HepG2 (cell line): Measurements from ENCODE around the gene CORO1C. TPM values are rescaled to one million over a fixed set of nuclear protein-coding genes. Genes with fewer than 3 reads are reported as not detected.

Experiments
- GATAD2A ChIP-seq: IDR thresholded peaks from 2 replicates; pipeline ENCODE4 v1.6.1; 2016
- IRF1 ChIP-seq: sonication (generic); formaldehyde crosslinking; IDR thresholded peaks from 2 replicates; pipeline ENCODE4 v1.4.0; 2020; ENCODE audit warnings: low read depth, mild to moderate bottlenecking, missing genetic modification reagents
- KLF16 ChIP-seq, 2 experiments: sonication (generic) in 1 of 2; formaldehyde crosslinking in 1 of 2; IDR thresholded peaks; 2 replicates each; pipeline versions ENCODE4 v1.6.1 to v1.8.0; 2016 to 2023; ENCODE audit warnings: missing genetic modification reagents in 2 of 2, missing compliant biosample characterization in 1 of 2
- MYPOP ChIP-seq: sonication (generic); formaldehyde crosslinking; IDR thresholded peaks from 2 replicates; pipeline ENCODE4 v1.8.1; 2023; ENCODE audit warnings: mild to moderate bottlenecking, moderate library complexity, missing genetic modification reagents
- NR2F1 ChIP-seq, 2 experiments: fragments of 450-650 bp in 1 of 2; formaldehyde crosslinking in 1 of 2; IDR thresholded peaks; 2 replicates each; pipeline versions ENCODE4 v1.5.0 to v1.6.1; 2016 to 2020; ENCODE audit warnings: mild to moderate bottlenecking in 1 of 2, missing compliant biosample characterization in 1 of 2, missing genetic modification reagents in 1 of 2, moderate library complexity in 1 of 2
- RBFOX2 ChIP-seq: fragments of 200-400 bp; formaldehyde crosslinking; IDR thresholded peaks from 2 replicates; pipeline ENCODE4 v1.6.1; 2017; ENCODE audit warnings: low read depth, mild to moderate bottlenecking, low read length
- TBX2 ChIP-seq: sonication (generic); formaldehyde crosslinking; IDR thresholded peaks from 2 replicates; pipeline ENCODE4 v1.5.0; 2020; ENCODE audit warnings: missing genetic modification reagents, mild to moderate bottlenecking, borderline replicate concordance
- U2AF1 ChIP-seq: fragments of 200-400 bp; formaldehyde crosslinking; optimal IDR thresholded peaks from 2 replicates; pipeline ENCODE3; 2017; ENCODE audit warnings: mild to moderate bottlenecking, low read depth, low read length
- ZBTB7A ChIP-seq: sonication (generic); formaldehyde crosslinking; IDR thresholded peaks from 2 replicates; pipeline ENCODE4 v1.8.0; 2022; ENCODE audit warnings: mild to moderate bottlenecking, missing genetic modification reagents
- ZFY ChIP-seq: sonication (generic); formaldehyde crosslinking; IDR thresholded peaks from 2 replicates; pipeline ENCODE4 v1.4.0; 2020; ENCODE audit warnings: missing genetic modification reagents
- ZNF12 ChIP-seq: sonication (generic); formaldehyde crosslinking; IDR thresholded peaks from 2 replicates; pipeline ENCODE4 v1.5.0; 2020; ENCODE audit warnings: missing genetic modification reagents
- ZNF280D ChIP-seq: sonication (generic); formaldehyde crosslinking; IDR thresholded peaks from 2 replicates; pipeline ENCODE4 v1.5.1; 2020; ENCODE audit warnings: mild to moderate bottlenecking, missing genetic modification reagents
- ZNF318 ChIP-seq: sonication (generic); formaldehyde crosslinking; IDR thresholded peaks from 2 replicates; pipeline ENCODE4 v1.4.0; 2020; ENCODE audit warnings: mild to moderate bottlenecking, missing genetic modification reagents
- ZNF850 ChIP-seq: sonication (generic); formaldehyde crosslinking; conservative IDR thresholded peaks from 2 replicates; pipeline ENCODE4 v1.9.0; 2021; ENCODE audit warnings: mild to moderate bottlenecking, missing genetic modification reagents
- ZSCAN31 ChIP-seq: sonication (generic); formaldehyde crosslinking; IDR thresholded peaks from 2 replicates; pipeline ENCODE4 v1.5.0; 2020; ENCODE audit warnings: low read depth, mild to moderate bottlenecking, missing genetic modification reagents
- polyA plus RNA-seq, 8 experiments: library from polyadenylated mRNA; depleted of rRNA in 3 of 8; stranded (reverse) in 7 of 8; unstranded in 1 of 8; fragments of >200 nt; fragmentation: Illumina TruSeq in 4 of 8; extraction: Trizol in 4 of 8; gene quantifications; 2 replicates each; pipeline versions ENCODE4 v1.2.1 to v1.2.3, GENCODE V29; 2011 to 2016; ENCODE audit warnings: low read depth in 4 of 8, missing spikeins in 1 of 8, mixed read lengths in 1 of 8; ENCODE audit not compliant: insufficient read depth in 1 of 8
- total RNA-seq, 5 experiments: library from RNA; depleted of rRNA; stranded (reverse); fragments of >200 nt; fragmentation: Illumina TruSeq; extraction: Trizol; gene quantifications; 2 replicates each; pipeline ENCODE4 v1.2.3, GENCODE V29; 2016; ENCODE audit warnings: low read depth in 1 of 5

Gene CORO1C
- total and polyA plus RNA-seq, 2 of the 13 experiments (the other 11 are each of a cell fraction or from before 2014, with no cell fraction given) = 73.7 to 131 TPM

- TF ChIP-seq ZNF318 (CRISPR knock-in tag) (no peak), ZNF280D (CRISPR knock-in tag) (0 out of 2 replicates have a peak, but pooled peaks have one; percentile 30), ZNF850 (CRISPR knock-in tag) (no peak), ZNF12 (CRISPR knock-in tag) (0 out of 2 replicates have a peak, but pooled peaks have one; percentile 32), ZSCAN31 (CRISPR knock-in tag) (no peak), IRF1 (no peak), GATAD2A (CRISPR knock-in tag) (peak; percentile 69), ZFY (CRISPR knock-in tag) (peak; percentile 81), ZBTB7A (CRISPR knock-in tag) (no peak), TBX2 (CRISPR knock-in tag) (no peak), KLF16 (CRISPR knock-in tag; IDR thresholded peaks at IDR 0.05) (peak in 1 of 2 experiments; percentile 26; a peak in 1 of 4 replicates), NR2F1 (CRISPR knock-in tag; IDR thresholded peaks at IDR 0.05) (no peak), MYPOP (CRISPR knock-in tag) (no peak), U2AF1 (no peak), RBFOX2 (no peak)
Observed at GRCh38 chr12:108620236-108620879, 111.0 kb downstream of the CORO1C start (continued).
